Type B pancreatic cell (in vitro differentiated cells): ENCODE results near the gene EDIL3. TPM values are rescaled to one million over a fixed set of nuclear protein-coding genes. Genes with fewer than 3 reads are reported as not detected.

Experiments used
- DNase-seq: peaks from one replicate; pipeline ENCODE4 v3.0.0; 2021; ENCODE audit warnings: mixed read lengths; ENCODE audit not compliant: unreplicated experiment; ENCODE audit errors: extremely low spot score
- H3K27ac Mint-ChIP-seq: 2 replicates; pipeline ENCODE4 v1.8.0; 2021; ENCODE audit warnings: mild to moderate bottlenecking, mixed read lengths
- H3K27me3 Mint-ChIP-seq: 2 replicates; pipeline ENCODE4 v1.8.0; 2021; ENCODE audit warnings: mixed read lengths
- H3K36me3 Mint-ChIP-seq: 2 replicates; pipeline ENCODE4 v1.8.0; 2021; ENCODE audit warnings: mixed read lengths
- H3K4me1 Mint-ChIP-seq: one replicate; pipeline ENCODE4 v1.8.0; 2021; ENCODE audit warnings: mixed read lengths; ENCODE audit not compliant: unreplicated experiment
- H3K4me3 Mint-ChIP-seq: 2 replicates; pipeline ENCODE4 v1.8.0; 2021; ENCODE audit warnings: mild to moderate bottlenecking, mixed read lengths
- H3K9me3 Mint-ChIP-seq: 2 replicates; pipeline ENCODE4 v1.8.0; 2021; ENCODE audit warnings: mixed read lengths
- CTCF ChIP-seq: fragments of 200-600 bp; sonication (generic); conservative IDR thresholded peaks from 2 replicates; pipeline ENCODE4 v1.5.0; 2021; ENCODE audit warnings: antibody characterized with exemption, mild to moderate bottlenecking
- total RNA-seq: library from RNA; stranded (reverse); gene quantifications from 2 replicates; pipeline ENCODE4 v1.2.1, GENCODE V29; 2021; ENCODE audit warnings: low replicate concordance

The EDIL3 gene
- total RNA-seq, 1 donor from 2014 or later = 19.1 TPM

- no peak for TF ChIP-seq CTCF
- H3K36me3 Mint-ChIP-seq = no peaks in the 10 kb centered on the region
- no peaks in the 10 kb centered on the region for H3K4me1 Mint-ChIP-seq
- no peaks in the 10 kb centered on the region for H3K27me3 Mint-ChIP-seq
- no peak for DNase-seq
- H3K4me3 Mint-ChIP-seq = no peak overlapping the region
- peaks cover 3% of the 10 kb centered on the region for H3K9me3 Mint-ChIP-seq
- no peak overlapping the region for H3K27ac Mint-ChIP-seq
Observed at GRCh38 chr5:84286662-84287061, 98.0 kb downstream of the EDIL3 start.

GRCh38 chr5:84285641-84286637 lies 98.7 kb downstream of the EDIL3 start:
- no peak for DNase-seq
- Mint-ChIP-seq H3K9me3 (peaks cover 3% of the 10 kb centered on the region), H3K27me3 (no peaks in the 10 kb centered on the region), H3K36me3 (no peaks in the 10 kb centered on the region), H3K4me3 (no peak overlapping the region), H3K4me1 (no peaks in the 10 kb centered on the region), H3K27ac (no peak overlapping the region)
- no peak for TF ChIP-seq CTCF

- Mint-ChIP-seq H3K36me3 (no peaks in the 10 kb centered on the region), H3K27me3 (no peaks in the 10 kb centered on the region), H3K27ac (no peak overlapping the region), H3K4me3 (no peak overlapping the region), H3K9me3 (no peaks in the 10 kb centered on the region), H3K4me1 (no peaks in the 10 kb centered on the region)
- TF ChIP-seq CTCF = no peak
- DNase-seq = no peak
Observed at GRCh38 chr5:84281383-84281782, 103.3 kb downstream of the EDIL3 start.

- no peak for DNase-seq
- H3K4me3 Mint-ChIP-seq = no peak overlapping the region
- peaks cover 4% of the 10 kb centered on the region for H3K4me1 Mint-ChIP-seq
- TF ChIP-seq CTCF = no peak
- H3K9me3 Mint-ChIP-seq = no peaks in the 10 kb centered on the region
- H3K27ac Mint-ChIP-seq = no peak overlapping the region
- H3K27me3 Mint-ChIP-seq = no peaks in the 10 kb centered on the region
- no peaks in the 10 kb centered on the region for H3K36me3 Mint-ChIP-seq
Observed at GRCh38 chr5:84279234-84279633, 105.4 kb downstream of the EDIL3 start.

GRCh38 chr5:84275609-84276008 lies 109.1 kb downstream of the EDIL3 start:
- no peaks in the 10 kb centered on the region for H3K27me3 Mint-ChIP-seq
- no peak for DNase-seq
- H3K4me1 Mint-ChIP-seq = peaks cover 13% of the 10 kb centered on the region
- H3K4me3 Mint-ChIP-seq = no peak overlapping the region
- no peak for TF ChIP-seq CTCF
- no peak overlapping the region for H3K27ac Mint-ChIP-seq
- H3K9me3 Mint-ChIP-seq = no peaks in the 10 kb centered on the region
- no peaks in the 10 kb centered on the region for H3K36me3 Mint-ChIP-seq
